ENCODE data around the gene RASSF3.

GRCh38 chr12:64740646-64741045, 130.4 kb downstream of the RASSF3 start:
- TF ChIP-seq CTCF (IDR thresholded peaks at IDR 0.05; ENCODE audit: poor library complexity, severe bottlenecking): no peak
- no peak for TF ChIP-seq RAD21 (conservative IDR thresholded peaks at IDR 0.05)
- no peak for TF ChIP-seq EZH2 (IDR thresholded peaks at IDR 0.05; ENCODE audit: borderline replicate concordance, insufficient read depth, low read length, poor library complexity, severe bottlenecking)
- no peak for TF ChIP-seq EP300 (conservative IDR thresholded peaks at IDR 0.05; ENCODE audit: poor library complexity, severe bottlenecking)
- no peak for TF ChIP-seq POLR2AphosphoS5 (IDR thresholded peaks at IDR 0.05)
- TF ChIP-seq, protein P1, sequence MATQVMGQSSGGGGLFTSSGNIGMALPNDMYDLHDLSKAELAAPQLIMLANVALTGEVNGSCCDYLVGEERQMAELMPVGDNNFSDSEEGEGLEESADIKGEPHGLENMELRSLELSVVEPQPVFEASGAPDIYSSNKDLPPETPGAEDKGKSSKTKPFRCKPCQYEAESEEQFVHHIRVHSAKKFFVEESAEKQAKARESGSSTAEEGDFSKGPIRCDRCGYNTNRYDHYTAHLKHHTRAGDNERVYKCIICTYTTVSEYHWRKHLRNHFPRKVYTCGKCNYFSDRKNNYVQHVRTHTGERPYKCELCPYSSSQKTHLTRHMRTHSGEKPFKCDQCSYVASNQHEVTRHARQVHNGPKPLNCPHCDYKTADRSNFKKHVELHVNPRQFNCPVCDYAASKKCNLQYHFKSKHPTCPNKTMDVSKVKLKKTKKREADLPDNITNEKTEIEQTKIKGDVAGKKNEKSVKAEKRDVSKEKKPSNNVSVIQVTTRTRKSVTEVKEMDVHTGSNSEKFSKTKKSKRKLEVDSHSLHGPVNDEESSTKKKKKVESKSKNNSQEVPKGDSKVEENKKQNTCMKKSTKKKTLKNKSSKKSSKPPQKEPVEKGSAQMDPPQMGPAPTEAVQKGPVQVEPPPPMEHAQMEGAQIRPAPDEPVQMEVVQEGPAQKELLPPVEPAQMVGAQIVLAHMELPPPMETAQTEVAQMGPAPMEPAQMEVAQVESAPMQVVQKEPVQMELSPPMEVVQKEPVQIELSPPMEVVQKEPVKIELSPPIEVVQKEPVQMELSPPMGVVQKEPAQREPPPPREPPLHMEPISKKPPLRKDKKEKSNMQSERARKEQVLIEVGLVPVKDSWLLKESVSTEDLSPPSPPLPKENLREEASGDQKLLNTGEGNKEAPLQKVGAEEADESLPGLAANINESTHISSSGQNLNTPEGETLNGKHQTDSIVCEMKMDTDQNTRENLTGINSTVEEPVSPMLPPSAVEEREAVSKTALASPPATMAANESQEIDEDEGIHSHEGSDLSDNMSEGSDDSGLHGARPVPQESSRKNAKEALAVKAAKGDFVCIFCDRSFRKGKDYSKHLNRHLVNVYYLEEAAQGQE (IDR thresholded peaks at IDR 0.05; ENCODE audit: borderline replicate concordance): no peak
- TF ChIP-seq SMC3 (conservative IDR thresholded peaks at IDR 0.05; ENCODE audit: poor library complexity): no peak

All from neural cell (in vitro differentiated cells).